Loucy (cell line): ENCODE data around the gene TNFSF13.
A peak's percentile ranks its signal among the peaks of the same experiment; 100 is the strongest.
"Not testable (repeated sequence)": the region's sequence is repeated elsewhere in the genome, so short reads cannot be mapped to it uniquely, and the experiment has no call there.

ENCODE experiments used
- H2AFZ ChIP-seq: fragments of 200-600 bp; sonication (generic); 2 replicates; pipeline ENCODE4 v1.6.0; 2016; ENCODE audit warnings: antibody characterized with exemption, mild to moderate bottlenecking, low read length, moderate library complexity
- H3F3A ChIP-seq: fragments of 200-600 bp; 2 replicates; pipeline ENCODE4 v1.6.0; 2016; ENCODE audit warnings: antibody characterized with exemption, low read depth, mild to moderate bottlenecking
- H3K27me3 ChIP-seq: fragments of 200-600 bp; sonication (generic); 2 replicates; pipeline ENCODE4 v1.6.1; 2014; ENCODE audit warnings: low read length, mild to moderate bottlenecking; ENCODE audit not compliant: insufficient read depth, poor library complexity, severe bottlenecking
- H3K36me3 ChIP-seq: fragments of 200-600 bp; sonication (generic); 2 replicates; pipeline ENCODE4 v1.6.1; 2016; ENCODE audit warnings: low read length; ENCODE audit not compliant: insufficient read depth
- H3K4me1 ChIP-seq: fragments of 200-600 bp; sonication (generic); 2 replicates; pipeline ENCODE4 v1.5.1; 2014; ENCODE audit warnings: low read length, mild to moderate bottlenecking; ENCODE audit not compliant: insufficient read depth, poor library complexity, severe bottlenecking
- H3K4me2 ChIP-seq: fragments of 200-600 bp; sonication (generic); 2 replicates; pipeline ENCODE4 v1.6.0; 2014; ENCODE audit warnings: antibody characterized with exemption, low read length, low read depth, mild to moderate bottlenecking; ENCODE audit not compliant: poor library complexity, severe bottlenecking
- H3K4me3 ChIP-seq: fragments of 200-600 bp; sonication (generic); 2 replicates; pipeline ENCODE4 v1.5.1; 2014; ENCODE audit warnings: low read length, mild to moderate bottlenecking, mixed read lengths; ENCODE audit not compliant: poor library complexity, severe bottlenecking
- H3K79me2 ChIP-seq: fragments of 200-600 bp; sonication (generic); 2 replicates; pipeline ENCODE4 v1.6.1; 2014; ENCODE audit warnings: low read length; ENCODE audit not compliant: insufficient read depth
- H3K9ac ChIP-seq: fragments of 200-600 bp; sonication (generic); 2 replicates; pipeline ENCODE4 v1.6.0; 2014; ENCODE audit warnings: mild to moderate bottlenecking, low read depth, low read length, moderate library complexity; ENCODE audit not compliant: poor library complexity, severe bottlenecking
- H3K9me2 ChIP-seq: fragments of 200-600 bp; sonication (generic); replicated peaks from 2 replicates; pipeline ENCODE4 v1.6.1; 2016; ENCODE audit warnings: low read depth, low read length, mixed read lengths
- H3K9me3 ChIP-seq: fragments of 200-600 bp; sonication (generic); 2 replicates; pipeline ENCODE4 v1.6.1; 2014; ENCODE audit warnings: mild to moderate bottlenecking, antibody characterized with exemption, low read length, low read depth; ENCODE audit not compliant: insufficient read depth
- H4K20me1 ChIP-seq: fragments of 200-600 bp; sonication (generic); 2 replicates; pipeline ENCODE4 v1.6.0; 2014; ENCODE audit warnings: antibody characterized with exemption, low read length, mild to moderate bottlenecking; ENCODE audit not compliant: insufficient read depth, poor library complexity, severe bottlenecking
- EZH2phosphoT487 ChIP-seq: fragments of 200-600 bp; IDR thresholded peaks from 2 replicates; pipeline ENCODE4 v1.6.1; 2018; ENCODE audit warnings: antibody characterized with exemption, mild to moderate bottlenecking, moderate library complexity, borderline replicate concordance
- TF ChIP-seq, protein P1 (sequence below): fragments of 200-600 bp; sonication (generic); conservative IDR thresholded peaks from 2 replicates; pipeline ENCODE4 v1.5.1; 2014; ENCODE audit warnings: mild to moderate bottlenecking, antibody characterized with exemption, low read length

The TNFSF13 gene

GRCh38 chr17:7593296-7593695 is 34.7 kb downstream of the TNFSF13 start:
- Histone ChIP-seq H3F3A (no peaks in the 10 kb centered on the region), H3K27me3 (no peaks in the 10 kb centered on the region)
- TF ChIP-seq EZH2phosphoT487 = no peak
- TF ChIP-seq, protein P1, sequence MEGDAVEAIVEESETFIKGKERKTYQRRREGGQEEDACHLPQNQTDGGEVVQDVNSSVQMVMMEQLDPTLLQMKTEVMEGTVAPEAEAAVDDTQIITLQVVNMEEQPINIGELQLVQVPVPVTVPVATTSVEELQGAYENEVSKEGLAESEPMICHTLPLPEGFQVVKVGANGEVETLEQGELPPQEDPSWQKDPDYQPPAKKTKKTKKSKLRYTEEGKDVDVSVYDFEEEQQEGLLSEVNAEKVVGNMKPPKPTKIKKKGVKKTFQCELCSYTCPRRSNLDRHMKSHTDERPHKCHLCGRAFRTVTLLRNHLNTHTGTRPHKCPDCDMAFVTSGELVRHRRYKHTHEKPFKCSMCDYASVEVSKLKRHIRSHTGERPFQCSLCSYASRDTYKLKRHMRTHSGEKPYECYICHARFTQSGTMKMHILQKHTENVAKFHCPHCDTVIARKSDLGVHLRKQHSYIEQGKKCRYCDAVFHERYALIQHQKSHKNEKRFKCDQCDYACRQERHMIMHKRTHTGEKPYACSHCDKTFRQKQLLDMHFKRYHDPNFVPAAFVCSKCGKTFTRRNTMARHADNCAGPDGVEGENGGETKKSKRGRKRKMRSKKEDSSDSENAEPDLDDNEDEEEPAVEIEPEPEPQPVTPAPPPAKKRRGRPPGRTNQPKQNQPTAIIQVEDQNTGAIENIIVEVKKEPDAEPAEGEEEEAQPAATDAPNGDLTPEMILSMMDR = no peak

DNA sequence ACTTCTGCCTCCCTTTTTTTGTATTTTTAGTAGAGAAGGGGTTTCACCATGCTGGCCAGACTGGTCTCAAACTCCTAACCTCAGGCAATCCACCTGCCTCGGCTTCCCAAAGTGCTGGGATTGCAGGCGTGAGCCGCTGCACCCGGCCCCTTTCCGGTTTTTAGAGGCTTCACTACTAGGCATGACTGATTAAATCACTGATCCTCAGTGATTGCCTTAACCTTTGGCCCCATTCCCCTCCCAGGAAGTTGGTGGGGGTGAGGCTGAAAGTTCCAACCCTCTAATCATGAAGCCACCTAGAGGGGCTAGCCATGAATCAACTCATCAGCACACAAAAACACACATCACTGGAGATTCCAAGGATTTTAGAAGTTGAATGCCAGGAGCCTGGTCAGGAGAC is 39.0 kb downstream of the TNFSF13 start:
- H3F3A ChIP-seq, H2AFZ ChIP-seq, H3K9ac ChIP-seq, H4K20me1 ChIP-seq, H3K4me3 ChIP-seq, H3K9me3 ChIP-seq, H3K4me2 ChIP-seq, H3K9me2 ChIP-seq, H3K4me1 ChIP-seq, H3K79me2 ChIP-seq, H3K27me3 ChIP-seq: not testable (repeated sequence)
- peaks cover 72% of the 10 kb centered on the region; the same call in 1 of the 2 replicates for H3K36me3 ChIP-seq

More at GRCh38 chr17:7593296-7593695, 34.7 kb downstream of the TNFSF13 start:
- no peak overlapping the region for H2AFZ ChIP-seq
- H3K4me1 ChIP-seq = no peaks in the 10 kb centered on the region
- H4K20me1 ChIP-seq = no peaks in the 10 kb centered on the region
- H3K9me2 ChIP-seq = no peaks in the 10 kb centered on the region
- H3K4me3 ChIP-seq = no peak overlapping the region
- no peaks in the 10 kb centered on the region for H3K9me3 ChIP-seq
- H3K36me3 ChIP-seq = peaks cover 62% of the 10 kb centered on the region; the same call in 1 of the 2 replicates
- no peak overlapping the region for H3K4me2 ChIP-seq
- H3K9ac ChIP-seq = no peak overlapping the region
- H3K79me2 ChIP-seq = no peaks in the 10 kb centered on the region

DNA sequence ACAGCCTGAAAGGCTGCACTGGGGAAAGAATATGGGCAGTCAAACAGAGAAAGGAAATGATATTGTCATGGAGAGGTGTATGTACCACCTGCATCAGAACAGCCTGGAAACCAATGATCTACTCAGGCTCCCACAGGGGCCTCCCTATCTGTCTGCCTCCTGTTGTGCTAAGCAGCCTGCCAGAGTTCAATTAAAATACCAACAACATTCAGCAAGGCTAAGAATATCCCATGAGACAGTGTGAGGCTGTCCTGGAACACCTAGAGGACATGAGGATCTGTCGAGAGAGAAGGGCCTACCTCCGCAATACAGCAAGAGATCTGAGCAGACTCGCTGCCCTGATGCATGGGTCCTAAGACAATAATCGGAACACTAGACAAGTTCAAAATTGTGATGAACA is 47.7 kb downstream of the TNFSF13 start:
- Histone ChIP-seq H3K9me3 (no peaks in the 10 kb centered on the region), H3F3A (no peaks in the 10 kb centered on the region), H3K36me3 (peaks cover 33% of the 10 kb centered on the region; the same call in 1 of the 2 replicates), H3K4me1 (peaks cover 22% of the 10 kb centered on the region), H3K9ac (no peak overlapping the region), H3K27me3 (no peaks in the 10 kb centered on the region), H3K4me3 (no peak overlapping the region), H3K79me2 (peaks cover 26% of the 10 kb centered on the region), H3K4me2 (peak overlapping the region; percentile 1), H2AFZ (no peak overlapping the region), H3K9me2 (no peaks in the 10 kb centered on the region), H4K20me1 (peaks cover 18% of the 10 kb centered on the region)
- TF ChIP-seq EZH2phosphoT487 = no peak
- TF ChIP-seq, protein P1 = no peak

- H3K9me2 ChIP-seq = no peaks in the 10 kb centered on the region
- H3K4me1 ChIP-seq = peaks cover 48% of the 10 kb centered on the region
- H3K27me3 ChIP-seq = no peaks in the 10 kb centered on the region
- no peak overlapping the region for H3K9ac ChIP-seq
- TF ChIP-seq, protein P1 = no peak
- no peak for TF ChIP-seq EZH2phosphoT487
- peak overlapping the region; percentile 17 for H3K4me3 ChIP-seq
- H3K36me3 ChIP-seq = peaks cover 3% of the 10 kb centered on the region; the same call in 1 of the 2 replicates
- H3K9me3 ChIP-seq = no peaks in the 10 kb centered on the region
- H3K4me2 ChIP-seq = peak overlapping the region; percentile 97
- H3K79me2 ChIP-seq = peaks cover 57% of the 10 kb centered on the region
- H3F3A ChIP-seq = no peaks in the 10 kb centered on the region
- peaks cover 45% of the 10 kb centered on the region for H4K20me1 ChIP-seq
- no peak overlapping the region for H2AFZ ChIP-seq
Measured at GRCh38 chr17:7610641-7611040, 52.1 kb downstream of the TNFSF13 start.
